Sigmoid colon (tissue), 4 donors: Measurements from ENCODE around the gene MAP3K6.

Experiments used
- EP300 ChIP-seq, 4 donors: sonication (generic); formaldehyde crosslinking; IDR thresholded peaks; one replicate each; pipeline ENCODE4 v1.6.1; 2017; ENCODE audit warnings: antibody characterized with exemption in 4 of 4
- POLR2A ChIP-seq, 2 donors: fragments of 450-650 bp; IDR thresholded peaks; one replicate each; pipeline ENCODE4 v1.6.1; 2016; ENCODE audit warnings: antibody characterized with exemption in 2 of 2, mild to moderate bottlenecking in 2 of 2, moderate library complexity in 2 of 2

- TF ChIP-seq EP300 (IDR thresholded peaks at IDR 0.05) (no peak), POLR2A (IDR thresholded peaks at IDR 0.05) (no peak)
These were observed 27.5 kb downstream of the MAP3K6 start for GRCh38 chr1:27339213-27339612.
